Esophagus squamous epithelium (tissue), 4 donors: ENCODE results near the gene THAP4.

ENCODE experiments used
- CTCF ChIP-seq, 6 experiments: fragments of 450-650 bp in 4 of 6; fragments of 200-600 bp in 2 of 6; sonication (generic) in 2 of 6; IDR thresholded peaks; one replicate each; pipeline ENCODE4 v1.5.1; 2016 to 2019; ENCODE audit warnings: antibody characterized with exemption in 6 of 6, mild to moderate bottlenecking in 4 of 6, moderate library complexity in 4 of 6
- POLR2A ChIP-seq, 4 donors: fragments of 450-650 bp; IDR thresholded peaks; one replicate each; pipeline ENCODE4 v1.6.1; 2017; ENCODE audit warnings: antibody characterized with exemption in 4 of 4, mild to moderate bottlenecking in 4 of 4, moderate library complexity in 3 of 4

GRCh38 chr2:241592126-241592845 lies 44.7 kb downstream of the THAP4 start:
- no peak for TF ChIP-seq CTCF (IDR thresholded peaks at IDR 0.05)
- TF ChIP-seq POLR2A (IDR thresholded peaks at IDR 0.05): no peak
